Dedifferentiated amniotic fluid mesenchymal stem cell (primary cell): ENCODE data around the gene ANKRD26.

Experiments
- DNase-seq: peaks from one replicate; pipeline ENCODE4 v3.0.0-alpha.2; 2016; ENCODE audit errors: extremely low spot score

The ANKRD26 gene

GRCh38 chr10:27020243-27020642 lies 80.1 kb downstream of the ANKRD26 start:
- no peak for DNase-seq

DNA sequence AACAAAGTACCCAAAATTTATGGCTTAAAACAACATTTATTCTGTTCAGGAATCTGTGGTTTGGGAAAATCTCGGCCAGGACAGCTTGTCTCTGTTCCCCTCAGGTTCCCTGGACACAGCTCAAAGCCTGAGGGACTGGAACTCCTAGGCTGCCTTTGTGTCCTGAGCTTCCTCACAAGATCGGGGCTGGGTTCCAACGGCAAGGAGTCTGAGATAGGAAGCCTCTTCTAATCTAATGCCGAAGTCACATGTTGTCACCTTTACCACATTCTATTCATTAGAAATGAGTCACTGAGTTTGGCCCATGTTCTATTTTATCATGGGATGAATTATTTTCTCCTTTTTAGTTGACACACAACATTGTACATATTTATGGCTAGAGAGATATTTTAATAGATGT lies 80.5 kb downstream of the ANKRD26 start:
- no peak for DNase-seq

DNA sequence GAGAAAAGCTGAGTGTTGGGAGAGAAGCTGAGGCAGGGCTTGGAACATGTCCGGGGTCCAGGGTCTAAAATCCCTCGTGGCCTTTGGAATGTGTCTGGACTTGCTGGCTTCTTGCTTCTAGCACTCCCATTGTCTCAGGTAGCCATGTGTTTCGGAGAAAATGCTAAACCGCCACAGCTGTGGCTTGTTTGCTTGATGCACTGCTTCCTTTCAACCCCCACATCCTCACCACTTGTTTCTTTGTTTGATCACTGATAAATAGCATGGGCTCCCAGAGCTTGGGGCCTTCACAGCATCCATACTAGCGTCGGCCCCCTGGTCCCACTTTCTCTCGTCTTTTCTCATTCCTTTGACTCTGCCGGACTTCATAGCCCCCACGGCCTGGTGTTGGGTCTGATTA lies 102.7 kb downstream of the ANKRD26 start:
- no peak for DNase-seq

DNA sequence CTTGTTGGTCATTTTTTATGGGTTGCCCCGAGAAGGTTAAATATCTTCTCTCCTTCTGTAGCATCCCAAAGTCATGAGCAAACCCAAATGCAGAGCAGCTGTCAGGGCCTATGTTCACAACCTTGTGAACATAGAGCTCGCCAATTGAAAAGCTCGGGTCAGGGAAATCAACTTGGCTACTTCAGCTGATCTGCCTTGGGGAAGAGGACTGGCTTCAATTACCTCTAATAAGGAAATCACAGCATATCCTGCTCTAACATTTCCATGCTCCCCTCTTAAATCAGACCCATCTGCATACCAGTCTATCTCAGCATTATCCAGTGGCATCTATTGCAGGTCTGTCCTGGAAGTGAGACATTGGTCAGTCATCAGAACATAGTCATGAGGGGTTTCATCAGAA lies 105.6 kb downstream of the ANKRD26 start:
- DNase-seq: no peak

DNA sequence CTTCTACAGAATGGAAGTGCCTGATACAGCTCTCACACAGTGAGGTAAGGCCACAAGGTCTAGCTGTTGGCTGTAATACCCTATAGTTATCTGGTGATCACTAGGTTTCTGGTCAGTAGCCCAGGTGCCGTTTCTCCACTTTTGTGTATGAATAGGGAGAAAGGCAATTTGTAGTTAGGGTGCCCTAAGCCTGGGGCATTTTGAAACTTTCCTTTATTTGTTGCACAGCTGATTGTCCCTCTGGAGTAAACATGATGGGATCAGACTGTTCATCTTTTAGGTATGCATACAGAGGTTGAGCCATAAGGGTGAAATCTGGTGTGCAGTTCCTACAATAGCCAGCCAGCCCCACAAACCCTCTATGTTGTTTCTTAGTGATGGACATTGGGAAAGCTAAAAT lies 112.4 kb downstream of the ANKRD26 start:
- DNase-seq: no peak

DNA sequence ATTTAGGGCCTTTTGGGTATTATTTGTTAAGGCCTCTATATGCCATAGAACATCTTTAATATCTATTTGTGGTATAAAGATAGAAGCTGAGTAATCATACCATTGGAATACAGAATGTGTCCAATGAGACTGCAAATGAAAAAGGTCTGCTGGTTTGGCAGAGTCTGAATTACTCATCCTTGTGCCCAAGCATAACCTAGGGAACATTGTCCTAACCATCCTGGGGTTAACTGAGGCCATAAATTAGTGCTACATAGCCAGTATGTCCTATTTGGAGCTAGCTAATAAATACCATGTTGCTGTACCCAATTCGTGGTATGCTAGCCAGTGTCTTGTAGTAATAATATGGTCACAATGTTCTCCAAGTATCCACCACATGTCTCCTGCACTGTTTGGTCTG lies 117.1 kb downstream of the ANKRD26 start:
- no peak for DNase-seq

GRCh38 chr10:26982058-26982457 lies 118.2 kb downstream of the ANKRD26 start:
- DNase-seq: no peak

DNA sequence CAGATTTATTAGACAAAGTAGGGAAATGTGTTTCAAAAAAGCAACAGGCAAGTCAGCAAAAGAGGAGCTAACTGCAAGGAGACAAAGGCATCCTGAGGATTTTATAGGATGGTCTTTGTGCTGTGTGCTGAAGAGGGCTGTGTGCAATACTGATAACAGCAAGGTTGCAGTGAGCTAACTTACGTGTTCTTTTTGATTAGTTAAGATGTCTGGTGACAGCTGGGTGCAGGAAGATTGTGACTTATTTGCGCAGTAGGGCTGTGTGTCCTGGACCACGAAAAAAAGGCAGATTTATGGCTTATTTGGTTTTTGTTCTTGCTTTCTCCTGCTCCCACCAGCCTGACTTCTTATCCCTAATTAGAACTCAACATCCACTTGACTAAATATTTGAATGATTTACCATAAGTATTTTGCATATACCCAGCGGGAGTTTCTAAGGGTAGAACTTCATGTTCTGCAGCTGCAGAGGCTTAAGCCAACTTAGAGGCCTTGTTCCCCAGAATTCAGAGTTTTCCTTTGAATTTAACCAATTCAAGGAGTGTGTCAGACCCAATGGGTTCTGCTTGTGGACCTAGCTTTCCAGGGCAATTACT lies 119.0 kb downstream of the ANKRD26 start:
- no peak for DNase-seq

GRCh38 chr10:26978519-26978918 lies 121.8 kb downstream of the ANKRD26 start:
- no peak for DNase-seq

GRCh38 chr10:26977635-26978034 lies 122.7 kb downstream of the ANKRD26 start:
- no peak for DNase-seq

- no peak for DNase-seq
Observed at GRCh38 chr10:26970667-26971066, 129.6 kb downstream of the ANKRD26 start.

DNA sequence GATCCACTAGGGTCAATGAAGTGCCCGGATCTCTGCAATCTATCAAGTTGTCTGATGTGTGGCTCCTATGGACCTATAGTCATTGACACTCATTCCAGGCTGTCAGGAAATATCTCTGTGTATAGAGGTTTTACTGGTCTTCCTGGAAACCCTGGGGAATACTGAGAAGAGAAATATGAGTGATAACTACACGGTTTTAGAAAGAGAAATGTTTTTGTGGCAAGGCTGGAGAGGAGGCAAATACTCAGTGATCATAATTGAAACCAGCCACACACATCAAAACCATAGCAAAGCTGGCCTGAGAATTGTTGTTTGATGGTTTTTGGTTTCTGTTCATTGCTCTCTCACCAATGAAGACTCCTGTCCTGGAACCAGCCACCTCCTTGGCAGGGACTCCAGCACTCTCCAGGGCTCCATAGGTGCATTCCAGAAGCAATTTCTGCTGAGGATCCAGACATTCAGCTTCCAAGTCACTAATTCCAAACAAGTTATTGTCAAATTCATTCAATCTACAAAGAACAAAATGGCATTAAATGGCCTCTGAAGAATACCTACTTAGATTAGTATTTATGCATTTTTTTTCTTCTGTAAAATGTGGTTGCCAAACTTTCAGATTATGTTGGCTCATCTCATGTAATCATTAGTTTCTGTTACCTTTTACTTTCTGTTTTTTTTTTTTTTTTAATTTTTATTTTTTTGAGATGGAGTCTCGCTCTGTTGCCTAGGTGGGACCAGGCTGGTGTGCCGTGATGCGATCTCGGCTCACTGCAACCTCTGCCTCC lies 131.0 kb downstream of the ANKRD26 start:
- no peak for DNase-seq

DNA sequence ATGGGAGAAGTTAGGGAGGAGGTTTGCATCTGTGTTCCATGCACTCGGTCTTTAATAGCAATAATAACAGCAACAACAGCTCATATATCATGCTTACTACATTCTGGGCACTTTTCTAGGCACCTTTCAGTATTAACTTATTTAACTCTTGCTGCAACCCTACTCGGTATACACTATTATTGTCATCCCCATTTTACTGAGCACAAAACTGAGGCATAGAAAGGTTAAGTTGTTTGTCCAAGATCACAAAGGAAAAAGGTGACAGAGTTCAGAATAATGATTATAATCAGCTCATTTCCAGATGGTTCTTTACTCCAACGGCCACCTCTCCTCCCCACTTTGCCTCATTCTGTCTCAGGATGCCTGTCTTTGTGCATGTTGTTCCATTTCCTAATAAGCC lies 137.5 kb downstream of the ANKRD26 start:
- no peak for DNase-seq

- DNase-seq: no peak
Observed at GRCh38 chr10:26960308-26960707, 140.0 kb downstream of the ANKRD26 start.

DNA sequence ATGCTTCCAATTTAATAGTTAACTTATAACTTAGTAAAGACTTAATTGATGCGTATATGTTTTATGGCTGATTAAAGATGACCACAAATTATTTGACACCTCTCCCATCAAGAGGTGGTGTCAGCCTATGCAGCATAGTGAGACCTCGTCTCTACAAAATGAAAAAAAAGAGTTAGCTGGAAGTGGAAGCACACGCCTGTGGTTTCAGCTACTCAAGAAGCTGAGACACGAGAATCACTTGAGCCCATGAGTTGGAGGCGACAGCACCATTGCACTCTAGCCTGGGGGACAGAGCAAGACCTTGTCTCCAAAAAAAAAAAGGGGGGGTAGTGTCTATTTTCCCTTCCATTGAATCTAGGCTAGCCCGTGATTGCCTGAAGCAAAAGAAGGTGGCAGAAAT lies 140.5 kb downstream of the ANKRD26 start:
- no peak for DNase-seq
